ENCODE measurements around the gene ENO3.

DNA sequence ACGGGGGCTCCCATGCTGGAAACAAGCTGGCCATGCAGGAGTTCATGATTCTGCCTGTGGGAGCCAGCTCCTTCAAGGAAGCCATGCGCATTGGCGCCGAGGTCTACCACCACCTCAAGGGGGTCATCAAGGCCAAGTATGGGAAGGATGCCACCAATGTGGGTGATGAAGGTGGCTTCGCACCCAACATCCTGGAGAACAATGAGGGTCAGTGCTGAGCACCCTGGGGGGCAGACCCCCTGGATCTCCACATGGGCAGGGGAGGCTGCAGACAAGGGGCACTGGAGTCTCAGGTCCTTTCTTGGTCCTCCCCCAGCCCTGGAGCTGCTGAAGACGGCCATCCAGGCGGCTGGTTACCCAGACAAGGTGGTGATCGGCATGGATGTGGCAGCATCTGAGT, 4.2 kb downstream of the ENO3 start:
- TF ChIP-seq, protein P1, sequence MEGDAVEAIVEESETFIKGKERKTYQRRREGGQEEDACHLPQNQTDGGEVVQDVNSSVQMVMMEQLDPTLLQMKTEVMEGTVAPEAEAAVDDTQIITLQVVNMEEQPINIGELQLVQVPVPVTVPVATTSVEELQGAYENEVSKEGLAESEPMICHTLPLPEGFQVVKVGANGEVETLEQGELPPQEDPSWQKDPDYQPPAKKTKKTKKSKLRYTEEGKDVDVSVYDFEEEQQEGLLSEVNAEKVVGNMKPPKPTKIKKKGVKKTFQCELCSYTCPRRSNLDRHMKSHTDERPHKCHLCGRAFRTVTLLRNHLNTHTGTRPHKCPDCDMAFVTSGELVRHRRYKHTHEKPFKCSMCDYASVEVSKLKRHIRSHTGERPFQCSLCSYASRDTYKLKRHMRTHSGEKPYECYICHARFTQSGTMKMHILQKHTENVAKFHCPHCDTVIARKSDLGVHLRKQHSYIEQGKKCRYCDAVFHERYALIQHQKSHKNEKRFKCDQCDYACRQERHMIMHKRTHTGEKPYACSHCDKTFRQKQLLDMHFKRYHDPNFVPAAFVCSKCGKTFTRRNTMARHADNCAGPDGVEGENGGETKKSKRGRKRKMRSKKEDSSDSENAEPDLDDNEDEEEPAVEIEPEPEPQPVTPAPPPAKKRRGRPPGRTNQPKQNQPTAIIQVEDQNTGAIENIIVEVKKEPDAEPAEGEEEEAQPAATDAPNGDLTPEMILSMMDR (IDR thresholded peaks at IDR 0.05), result no peak
- TF ChIP-seq POLR2A (IDR thresholded peaks at IDR 0.05), result no peak

All from thyroid gland (tissue), 4 donors.